22Rv1 (cell line): ENCODE results near the gene ALG6.

ENCODE experiments used
- CTCF ChIP-seq: fragments of 450-650 bp; IDR thresholded peaks from 2 replicates; pipeline ENCODE4 v1.5.1; 2017; ENCODE audit warnings: mild to moderate bottlenecking
- ZFX ChIP-seq: fragments of 450-650 bp; IDR thresholded peaks from 2 replicates; pipeline ENCODE4 v1.6.1; 2017; ENCODE audit warnings: antibody characterized with exemption, borderline replicate concordance

GRCh38 chr1:63343922-63344321 is 23.5 kb upstream of the ALG6 start:
- no peak for TF ChIP-seq CTCF
- no peak for TF ChIP-seq ZFX
